CD14-positive monocyte (primary cell): ENCODE data around the gene SHISA6. TPM values are rescaled to one million over a fixed set of nuclear protein-coding genes. Genes with fewer than 3 reads are reported as not detected.

Experiments used
- DNase-seq, 3 donors: peaks; one replicate each; pipeline ENCODE4 v3.0.0-alpha.2; 2011 to 2022
- H2AFZ ChIP-seq: 2 replicates; pipeline ENCODE4 v1.6.0; 2012; ENCODE audit warnings: mild to moderate bottlenecking, low read depth, low read length, inconsistent platforms; ENCODE audit not compliant: insufficient read depth, poor library complexity, severe bottlenecking
- H3K27ac ChIP-seq, 2 donors: 1 replicate in 1 of 2; 2 replicates in 1 of 2; pipeline ENCODE4 v1.5.1; 2012 to 2013; ENCODE audit warnings: low read length in 2 of 2, control low read depth in 1 of 2, inconsistent platforms in 1 of 2, low read depth in 1 of 2, mild to moderate bottlenecking in 1 of 2
- H3K27me3 ChIP-seq, 2 donors: one replicate each; pipeline versions ENCODE4 v1.6.0 to v1.6.1; 2011 to 2013; ENCODE audit warnings: low read length in 2 of 2; ENCODE audit not compliant: control insufficient read depth in 2 of 2, insufficient read depth in 2 of 2
- H3K36me3 ChIP-seq, 2 donors: replicated peaks in 1 of 2; 1 replicate in 1 of 2; 2 replicates in 1 of 2; pipeline versions ENCODE4 v1.5.1 to v1.6.1; 2012 to 2013; ENCODE audit warnings: low read length in 2 of 2, control low read depth in 1 of 2, inconsistent platforms in 1 of 2, mild to moderate bottlenecking in 1 of 2; ENCODE audit not compliant: insufficient read depth in 2 of 2, control insufficient read depth in 1 of 2
- H3K4me1 ChIP-seq, 2 donors: 1 replicate in 1 of 2; 2 replicates in 1 of 2; pipeline versions ENCODE4 v1.5.1 to v1.6.1; 2012 to 2013; ENCODE audit warnings: low read length in 2 of 2, control low read depth in 1 of 2, inconsistent platforms in 1 of 2, mild to moderate bottlenecking in 1 of 2, moderate library complexity in 1 of 2; ENCODE audit not compliant: insufficient read depth in 2 of 2, control insufficient read depth in 1 of 2
- H3K4me2 ChIP-seq: replicated peaks from 2 replicates; pipeline ENCODE3; 2012; ENCODE audit warnings: low read length, moderate library complexity, mild to moderate bottlenecking; ENCODE audit not compliant: poor library complexity, severe bottlenecking; ENCODE audit errors: extremely low read depth
- H3K4me3 ChIP-seq, 3 experiments: fragments of 200-600 bp in 1 of 3; sonication (generic) in 1 of 3; replicated peaks in 1 of 3; 1 replicate in 2 of 3; 2 replicates in 1 of 3; pipeline ENCODE4 v1.5.1; 2011 to 2013; ENCODE audit warnings: low read length in 3 of 3, mild to moderate bottlenecking in 3 of 3, control low read depth in 2 of 3, low read depth in 2 of 3, inconsistent platforms in 1 of 3, moderate library complexity in 1 of 3
- H3K79me2 ChIP-seq: 2 replicates; pipeline ENCODE4 v1.6.0; 2012; ENCODE audit warnings: mild to moderate bottlenecking, control low read depth, inconsistent platforms, low read length, moderate library complexity; ENCODE audit not compliant: insufficient read depth
- H3K9ac ChIP-seq: 2 replicates; pipeline ENCODE4 v1.6.0; 2017; ENCODE audit warnings: low read length, mild to moderate bottlenecking; ENCODE audit not compliant: insufficient read depth, poor library complexity, severe bottlenecking
- H3K9me3 ChIP-seq, 2 donors: replicated peaks in 1 of 2; 1 replicate in 1 of 2; 2 replicates in 1 of 2; pipeline versions ENCODE4 v1.5.1 to v1.6.1; 2012 to 2013; ENCODE audit warnings: low read length in 2 of 2, control low read depth in 1 of 2; ENCODE audit not compliant: control insufficient read depth in 1 of 2, insufficient read depth in 1 of 2
- H4K20me1 ChIP-seq: 2 replicates; pipeline ENCODE4 v1.6.0; 2012; ENCODE audit warnings: mild to moderate bottlenecking, low read length, control low read depth, moderate library complexity; ENCODE audit not compliant: insufficient read depth
- H3K27ac Mint-ChIP-seq, 7 donors: one replicate each; pipeline ENCODE4 v1.8.0; 2020; ENCODE audit warnings: mild to moderate bottlenecking in 7 of 7, mixed read lengths in 7 of 7, moderate library complexity in 6 of 7, inconsistent platforms in 2 of 7
- H3K27me3 Mint-ChIP-seq, 3 donors: one replicate each; pipeline ENCODE4 v1.8.0; 2021 to 2022; ENCODE audit warnings: low read depth in 3 of 3, mild to moderate bottlenecking in 3 of 3, mixed read lengths in 3 of 3, moderate library complexity in 3 of 3, inconsistent platforms in 1 of 3
- H3K36me3 Mint-ChIP-seq, 2 donors: one replicate each; pipeline ENCODE4 v1.8.0; 2020; ENCODE audit warnings: mixed read lengths in 2 of 2, inconsistent platforms in 1 of 2, mild to moderate bottlenecking in 1 of 2
- H3K4me1 Mint-ChIP-seq: one replicate; pipeline ENCODE4 v1.8.0; 2020; ENCODE audit warnings: mild to moderate bottlenecking, mixed read lengths
- H3K4me3 Mint-ChIP-seq, 2 donors: one replicate each; pipeline ENCODE4 v1.8.0; 2020; ENCODE audit warnings: mild to moderate bottlenecking in 2 of 2, mixed read lengths in 2 of 2, moderate library complexity in 1 of 2
- H3K9me3 Mint-ChIP-seq, 7 donors: one replicate each; pipeline ENCODE4 v1.8.0; 2020 to 2022; ENCODE audit warnings: mixed read lengths in 7 of 7, mild to moderate bottlenecking in 6 of 7, moderate library complexity in 6 of 7, inconsistent platforms in 2 of 7
- CTCF ChIP-seq: fragments of 200-600 bp; IDR thresholded peaks from one replicate; pipeline ENCODE4 v1.8.0; 2022; ENCODE audit warnings: antibody characterized with exemption, mild to moderate bottlenecking
- WGBS: methylation state at CpG from one replicate; pipeline ENCODE4 v1.1.5; 2013; ENCODE audit warnings: missing lambda C conversion rate; ENCODE audit not compliant: insufficient coverage; 5-methylcytosine and 5-hydroxymethylcytosine counted together
- intact Hi-C, 2 donors: fragments of 100-400 bp; cut with micrococcal nuclease; formaldehyde crosslinking; loops; one replicate each; pipeline versions ENCODE4 v1.15.0 to v1.15.1; 2023
- polyA plus RNA-seq, 3 donors: library from polyadenylated mRNA; depleted of rRNA in 1 of 3; unstranded in 2 of 3; stranded (reverse) in 1 of 3; fragments of 300-500 nt in 2 of 3; fragments of >200 nt in 1 of 3; fragmentation: Illumina TruSeq in 2 of 3; gene quantifications; 1 replicate in 2 of 3; 2 replicates in 1 of 3; pipeline ENCODE4 v1.2.3, GENCODE V29; 2012 to 2021

Gene SHISA6
- polyA plus RNA-seq, 3 donors = not detected

GRCh38 chr17:11340803-11341202, 99.8 kb downstream of the SHISA6 start:
- Histone ChIP-seq H3K27me3 (no peaks in the 10 kb centered on the region), H3K4me2 (no peak overlapping the region), H3K27ac (no peak overlapping the region), H3K79me2 (no peaks in the 10 kb centered on the region), H3K4me1 (no peaks in the 10 kb centered on the region), H3K4me3 (no peak overlapping the region), H2AFZ (no peak overlapping the region), H3K9me3 (no peaks in the 10 kb centered on the region), H3K36me3 (no peaks in the 10 kb centered on the region), H3K9ac (no peak overlapping the region), H4K20me1 (no peaks in the 10 kb centered on the region)
- intact Hi-C loops = no loop called here
- no peak for TF ChIP-seq CTCF
- Mint-ChIP-seq H3K36me3 (no peaks in the 10 kb centered on the region), H3K27ac (no peak overlapping the region), H3K9me3 (peaks cover 0 to 11% (median 3%) of the 10 kb centered on the region in 7 donors), H3K27me3 (peaks cover 0 to 3% (median 1%) of the 10 kb centered on the region in 3 donors), H3K4me1 (no peaks in the 10 kb centered on the region), H3K4me3 (no peak overlapping the region)
- WGBS = 100% methylated on average over 1 of the region's 3 CpGs
- no peak for DNase-seq

GRCh38 chr17:11342138-11342537, 101.1 kb downstream of the SHISA6 start:
- H3K27me3 ChIP-seq = no peaks in the 10 kb centered on the region
- Mint-ChIP-seq H3K4me1 (no peaks in the 10 kb centered on the region), H3K4me3 (no peak overlapping the region), H3K36me3 (no peaks in the 10 kb centered on the region), H3K9me3 (peaks cover 0 to 9% (median 3%) of the 10 kb centered on the region in 7 donors), H3K27ac (no peak overlapping the region), H3K27me3 (peaks cover 0 to 3% (median 1%) of the 10 kb centered on the region in 3 donors)
- WGBS = no CpG with 5 or more reads among the region's 3 CpGs
- no peaks in the 10 kb centered on the region for H3K4me1 ChIP-seq
- no peak overlapping the region for H3K4me2 ChIP-seq
- H2AFZ ChIP-seq = no peak overlapping the region
- no peaks in the 10 kb centered on the region for H3K9me3 ChIP-seq
- H3K9ac ChIP-seq = no peak overlapping the region
- H3K4me3 ChIP-seq = no peak overlapping the region
- H3K27ac ChIP-seq = no peak overlapping the region
- H3K36me3 ChIP-seq = no peaks in the 10 kb centered on the region
- no peaks in the 10 kb centered on the region for H4K20me1 ChIP-seq
- DNase-seq = no peak
- H3K79me2 ChIP-seq = no peaks in the 10 kb centered on the region
- intact Hi-C loops = no loop called here
- no peak for TF ChIP-seq CTCF
